KMS-11 (cell line): Measurements from ENCODE around the gene ASPA.
"Not testable (repeated sequence)": the region's sequence is repeated elsewhere in the genome, so short reads cannot be mapped to it uniquely, and the experiment has no call there.

Experiments
- H2AFZ ChIP-seq: fragments of 200-600 bp; sonication (generic); 2 replicates; pipeline ENCODE4 v1.6.1; 2016; ENCODE audit warnings: antibody characterized with exemption, mixed run types, low read depth
- H3K27ac ChIP-seq: fragments of 200-600 bp; sonication (generic); 2 replicates; pipeline ENCODE4 v1.6.1; 2016; ENCODE audit warnings: mild to moderate bottlenecking, mixed run types
- H3K27me3 ChIP-seq: fragments of 200-600 bp; sonication (generic); 2 replicates; pipeline ENCODE4 v1.6.1; 2017; ENCODE audit warnings: mild to moderate bottlenecking, low read depth, mixed run types, moderate library complexity; ENCODE audit not compliant: insufficient read depth
- H3K36me3 ChIP-seq: fragments of 200-600 bp; sonication (generic); 2 replicates; pipeline ENCODE4 v1.6.1; 2017; ENCODE audit warnings: mild to moderate bottlenecking, mixed run types; ENCODE audit not compliant: insufficient read depth
- H3K4me1 ChIP-seq: fragments of 200-600 bp; sonication (generic); 2 replicates; pipeline ENCODE4 v1.6.1; 2016; ENCODE audit warnings: mild to moderate bottlenecking, low read depth, mixed run types; ENCODE audit not compliant: poor library complexity, severe bottlenecking
- H3K4me2 ChIP-seq: fragments of 200-600 bp; sonication (generic); 2 replicates; pipeline ENCODE4 v1.7.0; 2016; ENCODE audit warnings: mild to moderate bottlenecking, mixed run types
- H3K4me3 ChIP-seq: fragments of 200-600 bp; sonication (generic); IDR thresholded peaks from 2 replicates; pipeline ENCODE4 v1.6.1; 2017; ENCODE audit warnings: low read depth, low read length, mixed read lengths; ENCODE audit not compliant: insufficient read depth
- H3K79me2 ChIP-seq: fragments of 200-600 bp; sonication (generic); 2 replicates; pipeline ENCODE4 v1.6.1; 2016; ENCODE audit warnings: low read depth, mixed run types; ENCODE audit not compliant: insufficient read depth
- H3K9ac ChIP-seq: fragments of 200-600 bp; sonication (generic); 2 replicates; pipeline ENCODE4 v1.6.1; 2016; ENCODE audit warnings: mild to moderate bottlenecking, mixed run types
- H4K20me1 ChIP-seq: fragments of 200-600 bp; sonication (generic); 2 replicates; pipeline ENCODE4 v1.6.1; 2016; ENCODE audit warnings: mild to moderate bottlenecking, mixed run types; ENCODE audit not compliant: insufficient read depth
- TF ChIP-seq, protein P1 (sequence below): fragments of 200-600 bp; sonication (generic); conservative IDR thresholded peaks from 2 replicates; pipeline ENCODE4 v1.6.1; 2017; ENCODE audit warnings: low read depth, mild to moderate bottlenecking, antibody characterized with exemption, low read length, moderate library complexity, mixed read lengths

Gene ASPA

DNA sequence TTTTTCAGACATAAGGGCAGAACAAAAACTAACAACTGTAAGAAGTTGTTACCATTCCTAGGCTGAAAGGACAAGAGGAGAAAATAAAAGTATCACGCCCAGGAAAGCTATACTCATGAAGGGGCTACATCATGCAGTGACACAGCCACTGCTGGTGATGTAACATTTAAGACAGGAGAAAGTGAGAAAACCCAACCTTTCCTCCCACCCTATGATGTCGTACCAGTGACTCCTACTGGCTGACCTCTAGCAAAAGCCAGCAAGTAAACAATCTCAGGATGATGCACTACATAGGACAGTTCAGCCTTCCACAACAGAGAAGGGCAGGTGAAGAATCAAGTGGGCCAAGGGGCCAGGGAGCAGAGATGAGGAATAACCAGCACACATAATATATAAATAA, 28.2 kb upstream of the ASPA start:
- TF ChIP-seq, protein P1, sequence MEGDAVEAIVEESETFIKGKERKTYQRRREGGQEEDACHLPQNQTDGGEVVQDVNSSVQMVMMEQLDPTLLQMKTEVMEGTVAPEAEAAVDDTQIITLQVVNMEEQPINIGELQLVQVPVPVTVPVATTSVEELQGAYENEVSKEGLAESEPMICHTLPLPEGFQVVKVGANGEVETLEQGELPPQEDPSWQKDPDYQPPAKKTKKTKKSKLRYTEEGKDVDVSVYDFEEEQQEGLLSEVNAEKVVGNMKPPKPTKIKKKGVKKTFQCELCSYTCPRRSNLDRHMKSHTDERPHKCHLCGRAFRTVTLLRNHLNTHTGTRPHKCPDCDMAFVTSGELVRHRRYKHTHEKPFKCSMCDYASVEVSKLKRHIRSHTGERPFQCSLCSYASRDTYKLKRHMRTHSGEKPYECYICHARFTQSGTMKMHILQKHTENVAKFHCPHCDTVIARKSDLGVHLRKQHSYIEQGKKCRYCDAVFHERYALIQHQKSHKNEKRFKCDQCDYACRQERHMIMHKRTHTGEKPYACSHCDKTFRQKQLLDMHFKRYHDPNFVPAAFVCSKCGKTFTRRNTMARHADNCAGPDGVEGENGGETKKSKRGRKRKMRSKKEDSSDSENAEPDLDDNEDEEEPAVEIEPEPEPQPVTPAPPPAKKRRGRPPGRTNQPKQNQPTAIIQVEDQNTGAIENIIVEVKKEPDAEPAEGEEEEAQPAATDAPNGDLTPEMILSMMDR: no peak
- H3K9ac ChIP-seq: no peak overlapping the region
- no peak overlapping the region for H3K27ac ChIP-seq

DNA sequence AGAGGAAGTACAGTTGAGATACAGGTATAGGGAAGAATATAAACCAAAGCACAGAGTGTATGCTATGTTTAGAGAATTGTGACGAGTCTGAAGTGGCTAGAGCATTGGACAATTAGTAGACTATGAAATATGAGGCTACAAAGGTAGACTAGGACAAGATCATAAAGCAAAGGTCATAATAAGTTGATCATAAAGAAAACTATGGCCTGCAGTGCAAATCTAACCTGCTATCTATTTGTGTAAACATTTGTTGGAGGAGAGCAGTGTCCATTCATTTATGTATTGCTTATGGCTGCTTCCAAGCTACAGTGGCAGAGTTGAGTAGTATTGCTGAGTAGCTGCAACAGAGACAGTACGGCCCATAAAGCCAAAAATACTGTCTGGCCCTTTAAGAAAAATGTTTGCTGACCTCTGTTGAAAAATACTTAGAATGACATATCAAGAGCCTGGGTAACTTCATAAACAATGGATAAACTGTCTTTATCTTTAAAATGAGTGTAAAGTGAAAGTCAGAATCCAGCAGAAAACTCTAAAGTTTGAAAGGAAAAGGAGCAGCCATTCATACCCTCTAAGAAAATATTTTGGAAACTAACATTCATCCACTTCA, 27.6 kb upstream of the ASPA start:
- no peaks in the 10 kb centered on the region for H3K4me1 ChIP-seq
- H2AFZ ChIP-seq: no peak overlapping the region
- H3K27ac ChIP-seq: no peak overlapping the region
- no peak overlapping the region for H3K4me3 ChIP-seq
- no peaks in the 10 kb centered on the region for H3K79me2 ChIP-seq
- no peak overlapping the region for H3K4me2 ChIP-seq
- TF ChIP-seq, protein P1: no peak
- H4K20me1 ChIP-seq: no peaks in the 10 kb centered on the region
- no peak overlapping the region for H3K9ac ChIP-seq
- no peaks in the 10 kb centered on the region for H3K27me3 ChIP-seq
- H3K36me3 ChIP-seq: no peaks in the 10 kb centered on the region

More for the DNA sequence above, 28.2 kb upstream of the ASPA start:
- Histone ChIP-seq H2AFZ (no peak overlapping the region), H3K79me2 (no peaks in the 10 kb centered on the region), H3K36me3 (no peaks in the 10 kb centered on the region), H4K20me1 (no peaks in the 10 kb centered on the region), H3K4me3 (no peak overlapping the region), H3K4me1 (no peaks in the 10 kb centered on the region), H3K27me3 (no peaks in the 10 kb centered on the region), H3K4me2 (no peak overlapping the region)

GRCh38 chr17:3466355-3466754, 9.4 kb upstream of the ASPA start:
- not testable (repeated sequence) for H3K79me2 ChIP-seq, H3K4me1 ChIP-seq, H3K9ac ChIP-seq, H3K27me3 ChIP-seq, H3K36me3 ChIP-seq, H2AFZ ChIP-seq, H3K4me3 ChIP-seq, H3K4me2 ChIP-seq, H4K20me1 ChIP-seq, H3K27ac ChIP-seq

- H3K27me3 ChIP-seq: no peaks in the 10 kb centered on the region
- no peak overlapping the region for H3K4me2 ChIP-seq
- no peak overlapping the region for H3K27ac ChIP-seq
- H3K79me2 ChIP-seq: no peaks in the 10 kb centered on the region
- no peaks in the 10 kb centered on the region for H3K36me3 ChIP-seq
- no peaks in the 10 kb centered on the region for H3K4me1 ChIP-seq
- no peak overlapping the region for H3K4me3 ChIP-seq
- no peaks in the 10 kb centered on the region for H4K20me1 ChIP-seq
- H3K9ac ChIP-seq: no peak overlapping the region
- TF ChIP-seq, protein P1: no peak
- H2AFZ ChIP-seq: no peak overlapping the region
Measured at GRCh38 chr17:3469529-3469928, 6.3 kb upstream of the ASPA start.

GRCh38 chr17:3471599-3471998, 4.2 kb upstream of the ASPA start, which contains the start of gene SPATA22:
SPATA22 (minus strand) TSS chr17:3471819; CDS start chr17:3469325, 2,494 bp downstream.
- no peaks in the 10 kb centered on the region for H3K36me3 ChIP-seq
- no peaks in the 10 kb centered on the region for H3K79me2 ChIP-seq
- no peak within 1 kb of the TSS for H3K9ac ChIP-seq
- H3K27ac ChIP-seq: no peak within 1 kb of the TSS
- H3K4me1 ChIP-seq: no peaks in the 10 kb centered on the region
- H3K4me2 ChIP-seq: no peak within 1 kb of the TSS
- no peaks in the 10 kb centered on the region for H3K27me3 ChIP-seq
- TF ChIP-seq, protein P1: no peak
- no peaks in the 10 kb centered on the region for H4K20me1 ChIP-seq
- H3K4me3 ChIP-seq: no peak within 1 kb of the TSS
- no peak within 1 kb of the TSS for H2AFZ ChIP-seq
